Activated naive CD4-positive, alpha-beta T cell treated with anti-CD3 and anti-CD28 coated beads for 36 hours (primary cell): ENCODE measurements around the gene RHOBTB3. TPM values are rescaled to one million over a fixed set of nuclear protein-coding genes. Genes with fewer than 3 reads are reported as not detected.
A peak's percentile ranks its signal among the peaks of the same experiment; 100 is the strongest.

Experiments used
- CTCF ChIA-PET: fragments of 350-600 bp; sonication (Branson Sonifier 250); formaldehyde crosslinking; loops from one replicate; lab custom pipeline; 2021; ENCODE audit warnings: antibody characterized with exemption; lab: Charles Lee
- DNase-seq: peaks from one replicate; pipeline ENCODE4 v3.0.0-alpha.2; 2020
- H3K27ac Mint-ChIP-seq: one replicate; pipeline ENCODE4 v1.8.0; 2021; ENCODE audit warnings: mild to moderate bottlenecking, mixed read lengths
- H3K27me3 Mint-ChIP-seq: one replicate; pipeline ENCODE4 v1.8.0; 2021; ENCODE audit warnings: low read depth, mixed read lengths
- H3K36me3 Mint-ChIP-seq: one replicate; pipeline ENCODE4 v1.8.0; 2021; ENCODE audit warnings: low read depth, mixed read lengths
- H3K4me1 Mint-ChIP-seq: one replicate; pipeline ENCODE4 v1.8.0; 2021; ENCODE audit warnings: low read depth, mixed read lengths
- H3K4me3 Mint-ChIP-seq: one replicate; pipeline ENCODE4 v1.8.0; 2021; ENCODE audit warnings: mild to moderate bottlenecking, moderate library complexity, mixed read lengths
- H3K9me3 Mint-ChIP-seq: one replicate; pipeline ENCODE4 v1.8.0; 2021; ENCODE audit warnings: mixed read lengths
- intact Hi-C: fragments of 100-400 bp; cut with micrococcal nuclease; formaldehyde crosslinking; loops from one replicate; pipeline ENCODE4 v1.15.1; 2023
- total RNA-seq, 2 experiments: library from RNA; stranded (reverse); gene quantifications; one replicate each; pipeline ENCODE4 v1.2.3, GENCODE V29; 2021

The RHOBTB3 gene
- total RNA-seq, 2 experiments from 2014 or later, result 1.5 to 2.4 TPM

DNA sequence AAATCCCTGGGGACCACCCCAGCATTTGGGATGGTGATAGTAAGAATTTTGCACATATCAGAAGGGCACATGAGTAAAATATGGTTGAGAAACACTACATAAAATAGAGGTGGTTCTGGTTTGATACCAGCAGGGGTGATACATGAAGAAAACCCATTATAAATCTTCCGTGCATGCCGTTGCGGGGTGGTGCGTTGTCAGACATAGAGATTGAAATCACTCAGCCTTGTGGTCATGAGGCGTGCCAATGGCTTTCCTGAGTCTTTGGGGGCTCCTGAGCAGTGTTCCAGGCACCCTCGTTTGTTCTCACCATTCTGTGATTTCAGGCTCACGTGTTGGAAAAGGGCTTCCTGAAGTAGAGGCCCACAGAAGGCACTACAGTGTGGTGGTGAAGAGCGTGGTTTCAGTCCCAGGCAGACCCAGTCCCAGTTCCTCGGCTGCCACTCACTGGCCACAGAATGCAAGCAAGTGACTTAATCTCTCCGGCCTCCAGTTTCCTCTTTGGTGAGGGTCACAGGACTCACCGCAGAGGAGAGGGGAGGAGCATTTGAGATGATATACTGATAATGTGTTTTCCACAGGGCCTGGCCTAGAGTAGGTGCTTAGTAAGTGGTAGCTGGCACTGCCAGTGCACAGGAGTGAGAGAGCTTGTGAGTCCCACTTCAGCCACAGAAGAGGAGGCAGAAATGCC is 111.9 kb downstream of the RHOBTB3 start:
- Mint-ChIP-seq H3K27me3 (no peaks in the 10 kb centered on the region), H3K36me3 (no peaks in the 10 kb centered on the region), H3K4me3 (peak overlapping the region; percentile 40), H3K27ac (peak overlapping the region; percentile 76), H3K9me3 (no peaks in the 10 kb centered on the region), H3K4me1 (peaks cover 10% of the 10 kb centered on the region)
- intact Hi-C loops, result loop anchor here (1.0 to 2.0 kb wide), 7 partner anchors 8 to 199 kb away; no protein-coding TSS in a partner anchor
- peak; percentile 84 for DNase-seq
- CTCF ChIA-PET, result interaction anchor here (0.7 to 17.5 kb wide), 13 partner anchors 8 to 202 kb away, joined by 3 to 497 read pairs (median 6); partner anchors contain the start of genes GLRX and RFESD

DNA sequence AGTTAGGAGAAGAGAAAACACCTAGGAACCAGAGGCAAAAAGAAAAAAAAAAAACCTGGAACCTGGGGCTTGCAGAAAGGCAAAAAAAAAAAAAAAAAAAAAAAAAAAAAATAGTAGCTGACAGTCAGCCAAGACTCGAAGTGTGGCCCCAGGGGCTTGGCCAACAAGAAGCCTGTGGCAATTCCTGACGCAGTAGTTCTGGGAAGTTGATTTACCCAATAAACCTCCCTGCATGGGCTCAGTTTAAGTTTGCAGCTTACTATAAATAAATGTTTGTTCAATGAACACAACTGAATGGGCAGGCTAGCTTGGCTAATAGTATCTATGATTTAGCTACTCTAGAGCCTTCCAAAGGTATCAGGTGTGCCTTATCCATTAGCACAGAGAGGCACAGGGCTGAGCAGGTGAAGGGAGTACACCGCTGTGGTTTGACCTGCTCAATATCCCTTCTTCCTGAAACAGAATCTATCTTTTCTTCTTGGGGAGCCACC is 112.6 kb downstream of the RHOBTB3 start:
- Mint-ChIP-seq H3K4me3 (no peak overlapping the region), H3K27me3 (no peaks in the 10 kb centered on the region), H3K36me3 (no peaks in the 10 kb centered on the region)

DNA sequence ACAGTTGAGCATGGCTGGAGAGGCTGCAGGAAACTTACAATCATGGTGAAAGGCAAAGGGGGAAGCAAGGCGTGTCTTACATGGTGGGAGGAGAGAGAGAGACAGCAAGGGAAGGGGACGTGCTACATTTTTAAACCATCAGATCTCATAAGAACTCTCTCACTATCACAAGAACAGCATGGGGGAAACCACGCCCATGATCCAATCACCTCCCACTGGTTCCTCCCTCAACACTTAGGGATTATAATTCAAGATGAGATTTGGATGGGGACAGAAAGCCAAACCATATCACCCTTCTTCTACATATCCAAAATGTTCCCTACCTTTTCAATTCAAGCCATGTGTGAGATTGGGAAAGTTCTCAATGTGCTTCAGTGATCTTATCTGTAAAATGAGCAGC is 114.3 kb downstream of the RHOBTB3 start:
- peaks cover 9% of the 10 kb centered on the region for H3K4me1 Mint-ChIP-seq
- DNase-seq, result no peak
- H3K27ac Mint-ChIP-seq, result no peak overlapping the region
- CTCF ChIA-PET, result interaction anchor here (1.5 to 17.5 kb wide), 7 partner anchors 9 to 201 kb away, joined by 4 to 497 read pairs (median 9); partner anchors contain the start of gene RFESD
- no peaks in the 10 kb centered on the region for H3K36me3 Mint-ChIP-seq
- intact Hi-C loops, result no loop called here
- no peak overlapping the region for H3K4me3 Mint-ChIP-seq
- no peaks in the 10 kb centered on the region for H3K27me3 Mint-ChIP-seq
- H3K9me3 Mint-ChIP-seq, result no peaks in the 10 kb centered on the region

More for the DNA sequence above, 112.6 kb downstream of the RHOBTB3 start:
- intact Hi-C loops, result loop anchor here (1.0 to 2.0 kb wide), 7 partner anchors 8 to 199 kb away; no protein-coding TSS in a partner anchor
- CTCF ChIA-PET, result interaction anchor here (0.6 to 17.5 kb wide), 15 partner anchors 9 to 202 kb away, joined by 3 to 497 read pairs (median 6); partner anchors contain the start of genes GLRX and RFESD
- H3K9me3 Mint-ChIP-seq, result no peaks in the 10 kb centered on the region
- peak overlapping the region; percentile 66 for H3K27ac Mint-ChIP-seq
- no peak for DNase-seq
- peaks cover 9% of the 10 kb centered on the region for H3K4me1 Mint-ChIP-seq

Other genes with a start within 250 kb of the RHOBTB3 start
- gene SKIC3, start 176.4 kb upstream of the RHOBTB3 start, total RNA-seq, result 10 to 100 TPM; 67.4 to 69.5 TPM
- 1 to 10 TPM; 4.5 to 5.1 TPM for gene ARSK, start 176.2 kb upstream of the RHOBTB3 start, total RNA-seq
- gene GPR150, start 111.2 kb upstream of the RHOBTB3 start, total RNA-seq, result under 1 TPM; 0.64 to 0.94 TPM
- 1 to 10 TPM; 9.1 to 9.7 TPM for gene RFESD, start 84.6 kb upstream of the RHOBTB3 start, total RNA-seq
- not detected for gene SPATA9, start 48.3 kb upstream of the RHOBTB3 start, total RNA-seq
- 10 to 100 TPM; 50.4 to 51.1 TPM for gene GLRX, start 91.4 kb downstream of the RHOBTB3 start, total RNA-seq
- gene ELL2, start 230.5 kb downstream of the RHOBTB3 start, total RNA-seq, result 10 to 100 TPM; 75.0 to 78.6 TPM